GM10266 (cell line): Measurements from ENCODE around the gene CDC25A.

ENCODE experiments used
- DNase-seq: peaks from one replicate; pipeline ENCODE4 v3.0.0; 2012; ENCODE audit errors: extremely low spot score
- TF ChIP-seq, protein P1 (sequence below): IDR thresholded peaks from 2 replicates; pipeline ENCODE4 v1.5.1; 2012; ENCODE audit warnings: mild to moderate bottlenecking, low read depth; ENCODE audit not compliant: control insufficient read depth, insufficient read depth; ENCODE audit errors: missing control alignments

The CDC25A gene

DNA sequence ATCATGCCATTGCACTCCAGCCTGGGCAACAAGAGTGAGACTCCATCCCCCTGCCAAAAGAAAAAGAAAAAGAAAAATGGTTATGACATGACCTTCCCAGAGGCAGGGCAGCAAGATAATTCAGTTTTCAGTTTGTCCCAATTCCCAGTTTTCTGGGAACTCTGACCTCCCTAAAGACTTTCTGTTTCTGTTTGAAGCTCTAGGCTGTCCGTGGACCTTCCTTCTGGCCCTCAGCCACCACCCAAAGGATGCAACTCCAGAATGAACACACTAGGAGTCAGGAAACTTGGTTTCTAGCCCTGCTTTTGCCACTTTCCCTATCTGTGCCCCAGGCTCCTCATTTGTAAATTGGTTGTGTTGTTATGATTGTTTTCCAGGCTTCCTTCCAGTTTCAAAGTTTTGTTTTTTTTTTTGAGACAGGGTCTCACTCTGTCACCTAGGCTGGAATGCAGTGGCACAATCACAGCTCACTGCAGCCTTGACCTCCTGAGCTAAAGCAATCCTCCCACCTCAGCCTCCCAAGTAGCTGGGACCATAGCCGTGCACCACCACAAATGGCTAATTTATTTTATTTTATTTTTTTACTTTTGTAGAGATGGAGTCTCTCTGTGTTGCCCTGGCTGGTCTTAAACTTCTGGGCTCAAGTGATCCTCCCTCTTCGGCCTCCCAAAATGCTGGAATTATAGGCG is 68.6 kb downstream of the CDC25A start:
- TF ChIP-seq, protein P1, sequence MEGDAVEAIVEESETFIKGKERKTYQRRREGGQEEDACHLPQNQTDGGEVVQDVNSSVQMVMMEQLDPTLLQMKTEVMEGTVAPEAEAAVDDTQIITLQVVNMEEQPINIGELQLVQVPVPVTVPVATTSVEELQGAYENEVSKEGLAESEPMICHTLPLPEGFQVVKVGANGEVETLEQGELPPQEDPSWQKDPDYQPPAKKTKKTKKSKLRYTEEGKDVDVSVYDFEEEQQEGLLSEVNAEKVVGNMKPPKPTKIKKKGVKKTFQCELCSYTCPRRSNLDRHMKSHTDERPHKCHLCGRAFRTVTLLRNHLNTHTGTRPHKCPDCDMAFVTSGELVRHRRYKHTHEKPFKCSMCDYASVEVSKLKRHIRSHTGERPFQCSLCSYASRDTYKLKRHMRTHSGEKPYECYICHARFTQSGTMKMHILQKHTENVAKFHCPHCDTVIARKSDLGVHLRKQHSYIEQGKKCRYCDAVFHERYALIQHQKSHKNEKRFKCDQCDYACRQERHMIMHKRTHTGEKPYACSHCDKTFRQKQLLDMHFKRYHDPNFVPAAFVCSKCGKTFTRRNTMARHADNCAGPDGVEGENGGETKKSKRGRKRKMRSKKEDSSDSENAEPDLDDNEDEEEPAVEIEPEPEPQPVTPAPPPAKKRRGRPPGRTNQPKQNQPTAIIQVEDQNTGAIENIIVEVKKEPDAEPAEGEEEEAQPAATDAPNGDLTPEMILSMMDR = no peak
- no peak for DNase-seq

DNA sequence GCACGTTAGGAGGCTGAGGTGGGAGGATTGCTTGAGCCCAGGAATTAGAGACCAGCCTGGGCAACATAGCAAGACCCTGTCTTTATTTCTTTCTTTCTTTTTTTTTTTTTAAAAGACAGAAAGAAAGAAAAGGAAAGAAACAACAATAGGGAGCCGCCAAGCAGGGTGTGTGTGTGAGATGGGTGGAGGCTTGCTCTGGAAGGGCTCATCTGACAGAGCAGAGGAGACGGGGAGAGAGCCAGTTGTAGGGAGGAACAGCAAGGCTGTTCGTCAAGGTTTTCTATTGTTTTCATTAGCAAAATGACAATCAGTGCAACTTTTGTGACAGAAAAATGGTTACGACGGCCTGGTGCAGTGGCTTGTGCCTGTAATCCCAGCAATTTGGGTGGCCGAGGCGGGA is 69.3 kb downstream of the CDC25A start:
- no peak for DNase-seq
- TF ChIP-seq, protein P1 = no peak

DNA sequence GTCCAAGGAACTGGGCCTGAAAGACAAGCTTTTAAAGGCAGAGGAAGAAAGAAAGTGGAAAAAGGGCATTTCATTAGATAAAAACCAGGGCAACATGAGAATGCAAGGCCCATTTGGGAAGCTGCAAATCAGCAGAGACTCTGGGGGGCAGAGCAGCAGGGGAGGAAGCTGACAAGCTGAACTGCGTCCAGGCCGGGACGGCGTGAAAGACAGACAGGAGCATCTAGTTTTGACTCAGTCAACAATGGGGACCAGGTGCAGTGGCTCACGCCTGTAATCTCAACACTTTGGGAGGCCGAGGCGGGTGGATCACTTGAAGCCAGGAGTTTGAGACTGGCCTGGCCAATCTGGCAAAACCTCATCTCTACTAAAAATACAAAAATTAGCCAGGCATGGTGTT is 69.9 kb downstream of the CDC25A start:
- no peak for DNase-seq
- TF ChIP-seq, protein P1 = no peak

DNA sequence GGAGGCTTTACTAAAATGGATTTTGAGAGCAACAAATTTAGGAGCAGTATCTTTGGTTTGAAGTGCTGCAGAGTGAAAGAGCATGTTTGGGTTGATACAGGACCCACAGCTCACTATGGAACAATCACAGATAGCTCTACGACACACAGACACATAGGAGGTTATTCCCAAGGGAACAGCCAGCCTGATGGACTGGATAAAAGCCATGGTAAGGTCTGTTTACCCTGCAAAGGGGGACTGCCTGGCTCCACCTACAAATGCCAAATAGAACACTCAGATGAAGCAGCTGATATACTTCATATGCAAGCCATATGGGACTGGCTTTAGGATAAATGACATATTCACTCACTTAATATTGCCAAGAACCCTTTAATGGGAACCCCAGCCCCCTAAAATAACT is 75.4 kb downstream of the CDC25A start:
- DNase-seq = no peak

DNA sequence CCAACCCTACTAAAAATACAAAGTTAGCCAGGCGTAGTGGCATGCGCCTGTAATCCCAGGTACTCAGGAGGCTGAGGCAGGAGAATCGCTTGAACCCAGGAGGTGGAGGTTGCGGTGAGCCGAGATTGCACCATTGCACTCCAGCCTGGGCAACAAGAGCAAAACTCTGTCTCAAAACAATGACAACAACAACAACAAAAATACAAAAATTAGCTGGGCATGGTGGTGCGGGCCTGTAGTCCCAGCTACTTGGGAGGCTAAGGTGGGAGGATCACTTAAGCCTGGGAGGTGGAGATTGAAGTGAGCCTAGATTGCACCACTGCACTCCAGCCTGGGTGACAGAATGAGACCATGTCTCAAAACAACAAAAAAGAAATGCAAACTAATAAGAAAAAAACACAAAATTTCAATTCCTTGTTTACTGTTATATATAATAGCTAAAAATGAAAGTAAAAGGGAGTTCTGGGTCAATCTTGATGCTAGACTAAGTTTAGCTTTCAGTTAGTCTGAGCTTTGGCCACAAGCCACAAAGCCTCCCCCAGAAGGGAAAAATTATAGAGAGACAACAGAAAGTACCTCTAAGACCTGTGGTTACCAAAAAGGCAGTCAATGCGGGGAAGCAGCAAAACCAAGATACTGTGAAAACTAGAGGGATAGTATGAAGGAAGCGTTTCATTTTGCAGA is 76.0 kb downstream of the CDC25A start:
- DNase-seq = peak; percentile 71

More for the DNA sequence above, 75.4 kb downstream of the CDC25A start:
- TF ChIP-seq, protein P1 = no peak

DNA sequence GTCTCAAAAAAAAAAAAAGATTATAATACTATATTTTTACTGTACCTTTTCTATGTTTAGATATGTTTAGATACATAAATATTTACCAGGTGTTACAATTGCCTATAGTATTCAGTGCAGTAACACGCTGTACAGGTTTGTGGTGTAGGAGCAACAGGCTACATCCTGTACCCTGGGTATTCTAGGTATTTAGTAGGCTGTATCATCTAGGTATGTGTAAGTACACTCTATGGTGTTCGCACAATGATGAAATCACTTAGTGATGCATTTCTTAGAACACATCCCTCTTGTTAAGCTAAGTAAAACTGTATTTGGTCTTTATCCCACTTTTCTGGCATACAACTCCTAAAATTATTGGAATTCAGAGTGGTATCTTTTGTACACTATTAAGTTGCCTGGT is 77.8 kb downstream of the CDC25A start:
- TF ChIP-seq, protein P1 = no peak
- no peak for DNase-seq

DNA sequence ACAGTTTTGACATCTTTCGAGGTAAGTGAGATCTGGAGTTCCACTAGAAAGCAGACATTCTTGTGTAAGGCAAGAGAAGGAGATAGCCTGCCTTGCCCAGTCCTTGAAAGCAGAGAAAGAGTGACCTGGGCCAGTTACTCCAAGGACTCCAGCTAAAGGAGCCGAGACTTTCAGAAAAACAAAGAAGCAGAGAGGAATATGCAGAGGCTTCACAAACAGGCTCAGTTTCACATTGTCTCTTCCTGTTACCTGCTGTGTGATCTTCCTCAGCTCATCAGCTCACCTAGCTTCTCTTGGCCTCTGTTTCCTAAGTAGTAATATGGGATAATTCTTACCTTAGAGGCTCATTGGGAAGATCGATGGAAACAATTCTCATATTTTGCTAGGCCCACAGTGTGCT is 81.0 kb downstream of the CDC25A start:
- TF ChIP-seq, protein P1 = no peak
- no peak for DNase-seq
